ENCODE results near the gene BORCS5. TPM values are rescaled to one million over a fixed set of nuclear protein-coding genes. Genes with fewer than 3 reads are reported as not detected.

BORCS5 gene
- total and polyA plus RNA-seq, 2 of the 8 experiments (the other 6 are each of a cell fraction or from before 2014, with no cell fraction given), result 8.3 to 17.4 TPM

- H2BK5ac ChIP-seq (ENCODE audit: low read depth, low read length), result no peak overlapping the region
- no peak overlapping the region for H2BK15ac ChIP-seq (ENCODE audit: low read length)
- H2AFZ ChIP-seq (ENCODE audit: low read length), result no peak overlapping the region
- H3K9me3 ChIP-seq (ENCODE audit: insufficient read depth in 2 of 2, low read depth in 1 of 2, low read length in 1 of 2), result no peaks in the 10 kb centered on the region
- H2AK5ac ChIP-seq (ENCODE audit: low read depth, low read length), result no peak overlapping the region
- H3K9ac ChIP-seq (replicated peaks in 1 of 4; ENCODE audit: extremely low read depth in 1 of 4, low read depth in 3 of 4, low read length in 3 of 4), result no peak overlapping the region
- H2BK20ac ChIP-seq (ENCODE audit: low read length), result no peak overlapping the region
- no peak overlapping the region for H4K5ac ChIP-seq (ENCODE audit: insufficient read length, low read depth, low read length)
- no peak overlapping the region for H2BK120ac ChIP-seq (replicated peaks; ENCODE audit: low read depth, low read length)
- H3K56ac ChIP-seq (replicated peaks; ENCODE audit: insufficient read length, low read depth, low read length), result no peak overlapping the region
- H3K23ac ChIP-seq (ENCODE audit: insufficient read length), result no peak overlapping the region
- POLR2A ChIA-PET (ENCODE audit: partially characterized antibody), result interaction anchor here (0.6 to 2.5 kb wide), 3 partner anchors 42 to 398 kb away, joined by 3 to 19 read pairs (median 4); partner anchors contain the start of gene LRP6
- DNase-seq (ENCODE audit: low read depth in 1 of 2, low spot score in 2 of 2) (no peak), FAIRE-seq (peak; percentile 63)
- H3K36me3 ChIP-seq (ENCODE audit: control insufficient read depth in 2 of 4, insufficient read depth in 4 of 4, low read length in 3 of 4), result no peaks in the 10 kb centered on the region
- H3K18ac ChIP-seq (ENCODE audit: extremely low read depth, low read length), result no peak overlapping the region
- peaks cover 4 to 11% (median 9%) of the 10 kb centered on the region in 4 experiments; a peak in 4 of 7 replicates for H3K4me1 ChIP-seq (replicated peaks in 1 of 4; ENCODE audit: control insufficient read depth in 3 of 4, insufficient read depth in 4 of 4, low read length in 3 of 4)
- no peaks in the 10 kb centered on the region for H3K23me2 ChIP-seq (ENCODE audit: low read depth, low read length)
- no peak overlapping the region for H3K4me2 ChIP-seq (ENCODE audit: insufficient read depth in 1 of 2, low read depth in 2 of 2, low read length in 2 of 2)
- no peaks in the 10 kb centered on the region for H3K79me2 ChIP-seq (ENCODE audit: control insufficient read depth in 1 of 2, insufficient read depth in 2 of 2, low read length in 2 of 2)
- H3K4ac ChIP-seq (replicated peaks; ENCODE audit: insufficient read length, low read depth, low read length), result no peak overlapping the region
- no peak overlapping the region for H3K27ac ChIP-seq (ENCODE audit: low read depth, low read length)
- H4K91ac ChIP-seq (replicated peaks; ENCODE audit: insufficient read length, low read length), result no peak overlapping the region
- no peaks in the 10 kb centered on the region for H3K27me3 ChIP-seq (replicated peaks in 1 of 4; ENCODE audit: control insufficient read depth in 3 of 4, extremely low read depth in 1 of 4, insufficient read depth in 3 of 4, low read length in 3 of 4)
- no peak overlapping the region for H4K8ac ChIP-seq (ENCODE audit: extremely low read depth, insufficient read depth, low read length)
- H2BK12ac ChIP-seq (ENCODE audit: low read depth, low read length), result no peak overlapping the region
- H3K79me1 ChIP-seq (ENCODE audit: low read depth, low read length), result no peaks in the 10 kb centered on the region; the same call in 1 of the 2 replicates
- WGBS, 2 experiments (ENCODE audit: extremely low coverage in 1 of 2, insufficient coverage in 1 of 2, insufficient read length in 1 of 2, insufficient replicate concordance in 2 of 2, low coverage in 1 of 2, low lambda C conversion rate in 2 of 2, missing lambda C conversion rate in 1 of 2), result 4% methylated on average over 1 of the region's 1 CpG; no CpG with 5 or more reads in 1 of the 2 experiments
- no peak overlapping the region for H3K4me3 ChIP-seq (ENCODE audit: extremely low read depth in 1 of 4, insufficient read depth in 2 of 4, low read depth in 3 of 4, low read length in 4 of 4)
- TF ChIP-seq SP1 (IDR thresholded peaks at IDR 0.05; ENCODE audit: low read depth, low read length), result 0 out of 2 replicates have a peak, but pooled peaks have one; percentile 24
- TF ChIP-seq CTCF (IDR thresholded peaks at IDR 0.05; ENCODE audit: control extremely low read depth in 1 of 3, insufficient read depth in 1 of 3, low read depth in 1 of 3, low read length in 3 of 3), result peak in 2 of 3 experiments; percentile 46 to 74; a peak in 2 of 4 replicates
- TF ChIP-seq RBBP5 (IDR thresholded peaks at IDR 0.05; ENCODE audit: borderline replicate concordance, low read depth, low read length), result no peak
- peak; percentile 79 to 83 for TF ChIP-seq RAD21 (IDR thresholded peaks at IDR 0.05 in 1 of 2, conservative IDR thresholded peaks at IDR 0.05 in 1 of 2; ENCODE audit: low read depth in 2 of 2, low read length in 2 of 2)
- H4K20me1 ChIP-seq (replicated peaks in 1 of 2; ENCODE audit: control insufficient read depth in 1 of 2, insufficient read depth in 2 of 2, low read length in 2 of 2), result no peaks in the 10 kb centered on the region
- CTCF ChIA-PET (ENCODE audit: partially characterized antibody), result interaction anchor here (0.7 to 7.0 kb wide), 42 partner anchors 8 to 292 kb away, joined by 3 to 42 read pairs (median 4); partner anchors contain the start of genes BCL2L14, LRP6 and MANSC1
- no peak overlapping the region for H3K14ac ChIP-seq (ENCODE audit: insufficient read length)
These were observed 29.1 kb upstream of the BORCS5 start for GRCh38 chr12:12327802-12328201.
